A673 (cell line): Measurements from ENCODE around the gene RNF167. TPM values are rescaled to one million over a fixed set of nuclear protein-coding genes. Genes with fewer than 3 reads are reported as not detected.

Experiments used
- BruUV-seq: library from RNA; stranded (reverse); fragments of 400-500 nt; replicated peaks from 2 replicates; lab custom pipeline; 2021; lab: Mats Ljungman, UMichigan
- CTCF ChIA-PET: fragments of 300-600 bp; sonication (Branson Sonifier 250); formaldehyde crosslinking; loops from one replicate; lab custom pipeline; 2022; ENCODE audit warnings: antibody characterized with exemption; lab: Charles Lee
- POLR2A ChIA-PET: fragments of 300-600 bp; sonication (Branson Sonifier 250); formaldehyde crosslinking; loops from one replicate; lab custom pipeline; 2022; ENCODE audit warnings: antibody characterized with exemption; ENCODE audit not compliant: low non-redundant PET; lab: Charles Lee
- DNase-seq: peaks from one replicate; pipeline ENCODE4 v3.0.0-alpha.2; 2015; ENCODE audit warnings: low spot score
- H3K27ac ChIP-seq: fragments of 200-600 bp; sonication (generic); 2 replicates; pipeline ENCODE4 v1.5.1; 2016; ENCODE audit warnings: mixed run types, low read depth, mild to moderate bottlenecking, mixed read lengths, antibody characterized with exemption, low read length; ENCODE audit not compliant: poor library complexity, severe bottlenecking
- H3K27me3 ChIP-seq: fragments of 200-600 bp; sonication (generic); replicated peaks from 2 replicates; pipeline ENCODE4 v1.6.1; 2017; ENCODE audit warnings: mixed run types, low read depth, mild to moderate bottlenecking, mixed read lengths, antibody characterized with exemption, low read length; ENCODE audit not compliant: insufficient read depth, poor library complexity
- H3K36me3 ChIP-seq: fragments of 200-600 bp; sonication (generic); 2 replicates; pipeline ENCODE4 v1.6.1; 2016; ENCODE audit warnings: mixed run types, mild to moderate bottlenecking, mixed read lengths, antibody characterized with exemption, low read length; ENCODE audit not compliant: insufficient read depth, poor library complexity, severe bottlenecking
- H3K4me1 ChIP-seq: fragments of 200-600 bp; sonication (generic); 2 replicates; pipeline ENCODE4 v1.6.1; 2017; ENCODE audit warnings: mixed run types, mild to moderate bottlenecking, mixed read lengths, antibody characterized with exemption, low read length; ENCODE audit not compliant: insufficient read depth, poor library complexity, severe bottlenecking
- H3K4me3 ChIP-seq: fragments of 200-600 bp; sonication (generic); 2 replicates; pipeline ENCODE4 v1.5.1; 2016; ENCODE audit warnings: low read depth, mixed run types, mild to moderate bottlenecking, mixed read lengths, low read length; ENCODE audit not compliant: poor library complexity, severe bottlenecking
- H3K9me3 ChIP-seq: fragments of 200-600 bp; sonication (generic); 2 replicates; pipeline ENCODE4 v1.6.1; 2016; ENCODE audit warnings: mixed run types, low read depth, mild to moderate bottlenecking, mixed read lengths, antibody characterized with exemption, low read length; ENCODE audit not compliant: poor library complexity, severe bottlenecking
- EZH2 ChIP-seq: fragments of 200-600 bp; sonication (generic); IDR thresholded peaks from 2 replicates; pipeline ENCODE4 v1.6.1; 2017; ENCODE audit warnings: borderline replicate concordance, low read depth, mild to moderate bottlenecking, mixed read lengths, antibody characterized with exemption, low read length; ENCODE audit not compliant: poor library complexity, severe bottlenecking
- intact Hi-C: fragments of 100-400 bp; cut with micrococcal nuclease; formaldehyde crosslinking; loops from one replicate; pipeline ENCODE4 v1.10.0; 2022; ENCODE audit not compliant: unreplicated experiment
- total RNA-seq: library from RNA; stranded (reverse); gene quantifications from 2 replicates; pipeline ENCODE4 v1.2.3, GENCODE V29; 2021
- TF ChIP-seq, protein P1 (sequence below): fragments of 300-800, 200-600 bp; sonication (generic); conservative IDR thresholded peaks from 2 replicates; pipeline ENCODE4 v1.5.1; 2017; ENCODE audit warnings: low read depth, mild to moderate bottlenecking, antibody characterized with exemption, low read length, moderate library complexity, mixed read lengths

RNF167 gene
- total RNA-seq, 1 experiment from 2014 or later: 77.3 TPM

DNA sequence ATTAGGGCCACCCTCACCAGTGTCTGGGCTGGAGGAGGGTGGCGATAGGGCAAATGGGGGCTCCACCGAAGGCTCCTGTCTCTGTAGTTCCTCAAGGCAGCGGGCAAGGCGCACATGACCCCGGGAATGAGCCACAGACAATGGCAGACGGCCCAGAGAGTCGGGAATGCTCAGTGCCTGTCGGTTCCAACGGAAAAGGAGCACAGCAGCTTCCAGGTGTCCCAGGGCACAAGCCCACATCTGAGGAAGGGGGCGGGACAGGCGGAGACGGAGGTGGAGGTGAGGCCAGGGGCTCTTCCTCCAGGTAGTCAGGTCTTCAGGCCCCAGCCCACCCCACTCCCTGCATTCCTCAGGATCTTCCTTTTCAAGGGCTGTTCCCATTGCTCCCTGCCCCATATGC, 32.7 kb downstream of the RNF167 start:
- peaks cover 11% of the 10 kb centered on the region for H3K4me1 ChIP-seq
- no TSS peak for BruUV-seq
- no peak overlapping the region for H3K4me3 ChIP-seq
- H3K27ac ChIP-seq: no peak overlapping the region
- TF ChIP-seq, protein P1, sequence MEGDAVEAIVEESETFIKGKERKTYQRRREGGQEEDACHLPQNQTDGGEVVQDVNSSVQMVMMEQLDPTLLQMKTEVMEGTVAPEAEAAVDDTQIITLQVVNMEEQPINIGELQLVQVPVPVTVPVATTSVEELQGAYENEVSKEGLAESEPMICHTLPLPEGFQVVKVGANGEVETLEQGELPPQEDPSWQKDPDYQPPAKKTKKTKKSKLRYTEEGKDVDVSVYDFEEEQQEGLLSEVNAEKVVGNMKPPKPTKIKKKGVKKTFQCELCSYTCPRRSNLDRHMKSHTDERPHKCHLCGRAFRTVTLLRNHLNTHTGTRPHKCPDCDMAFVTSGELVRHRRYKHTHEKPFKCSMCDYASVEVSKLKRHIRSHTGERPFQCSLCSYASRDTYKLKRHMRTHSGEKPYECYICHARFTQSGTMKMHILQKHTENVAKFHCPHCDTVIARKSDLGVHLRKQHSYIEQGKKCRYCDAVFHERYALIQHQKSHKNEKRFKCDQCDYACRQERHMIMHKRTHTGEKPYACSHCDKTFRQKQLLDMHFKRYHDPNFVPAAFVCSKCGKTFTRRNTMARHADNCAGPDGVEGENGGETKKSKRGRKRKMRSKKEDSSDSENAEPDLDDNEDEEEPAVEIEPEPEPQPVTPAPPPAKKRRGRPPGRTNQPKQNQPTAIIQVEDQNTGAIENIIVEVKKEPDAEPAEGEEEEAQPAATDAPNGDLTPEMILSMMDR: no peak
- TF ChIP-seq EZH2: no peak
- H3K36me3 ChIP-seq: no peaks in the 10 kb centered on the region
- H3K27me3 ChIP-seq: no peaks in the 10 kb centered on the region
- ChIA-PET CTCF (no interaction called here), POLR2A (no interaction called here)
- DNase-seq: no peak
- H3K9me3 ChIP-seq: no peaks in the 10 kb centered on the region
- intact Hi-C loops: no loop called here

GRCh38 chr17:4973256-4974114, 33.4 kb downstream of the RNF167 start:
- CTCF ChIA-PET: no interaction called here
- intact Hi-C loops: no loop called here

GRCh38 chr17:4974115-4974670, 34.1 kb downstream of the RNF167 start:
- H3K27ac ChIP-seq: no peak overlapping the region
- intact Hi-C loops: no loop called here
- POLR2A ChIA-PET: no interaction called here
- H3K4me3 ChIP-seq: no peak overlapping the region
- H3K36me3 ChIP-seq: peaks cover 7% of the 10 kb centered on the region
- no peak for TF ChIP-seq EZH2
- TF ChIP-seq, protein P1: no peak
- peaks cover 2% of the 10 kb centered on the region for H3K4me1 ChIP-seq
- BruUV-seq: no TSS peak
- CTCF ChIA-PET: no interaction called here
- H3K9me3 ChIP-seq: no peaks in the 10 kb centered on the region
- no peaks in the 10 kb centered on the region for H3K27me3 ChIP-seq
- DNase-seq: no peak

More at GRCh38 chr17:4973256-4974114, 33.4 kb downstream of the RNF167 start:
- peaks cover 2% of the 10 kb centered on the region for H3K36me3 ChIP-seq
- H3K9me3 ChIP-seq: no peaks in the 10 kb centered on the region
- H3K27ac ChIP-seq: no peak overlapping the region
- peaks cover 9% of the 10 kb centered on the region for H3K4me1 ChIP-seq
- POLR2A ChIA-PET: no interaction called here
- TF ChIP-seq, protein P1: no peak
- TF ChIP-seq EZH2: no peak
- H3K4me3 ChIP-seq: no peak overlapping the region
- no peak for DNase-seq
- no TSS peak for BruUV-seq
- no peaks in the 10 kb centered on the region for H3K27me3 ChIP-seq
